Body of pancreas (tissue), 4 donors: ENCODE data around the gene TMEM256.

Source experiments
- CTCF ChIP-seq, 7 experiments: fragments of 450-650 bp in 4 of 7; fragments of 200-600 bp in 3 of 7; sonication (generic) in 3 of 7; IDR thresholded peaks; one replicate each; pipeline ENCODE4 v1.5.1; 2016 to 2019; ENCODE audit warnings: antibody characterized with exemption in 7 of 7
- POLR2A ChIP-seq, 3 donors: fragments of 450-650 bp; IDR thresholded peaks; one replicate each; pipeline ENCODE4 v1.6.1; 2016; ENCODE audit warnings: antibody characterized with exemption in 3 of 3, mild to moderate bottlenecking in 2 of 3

DNA sequence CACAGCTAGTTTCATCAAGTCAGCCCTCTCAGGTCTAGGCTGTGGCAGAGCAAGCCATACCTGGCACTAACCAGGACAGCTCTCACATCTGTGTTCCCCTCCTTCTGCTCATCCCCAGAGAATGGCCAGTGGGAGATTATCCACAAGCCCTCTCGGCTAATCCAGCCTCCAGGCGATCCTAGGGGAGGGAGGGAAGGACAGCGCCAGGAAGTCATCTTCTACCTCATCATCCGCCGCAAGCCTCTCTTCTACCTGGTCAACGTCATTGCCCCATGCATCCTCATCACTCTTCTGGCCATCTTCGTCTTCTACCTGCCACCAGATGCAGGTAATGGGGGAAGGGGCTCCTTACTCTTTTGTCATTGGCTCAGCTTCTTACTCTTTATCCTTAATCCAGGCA lies 44.6 kb upstream of the TMEM256 start:
- TF ChIP-seq POLR2A (IDR thresholded peaks at IDR 0.05) (no peak), CTCF (IDR thresholded peaks at IDR 0.05) (no peak)
